Liver (tissue), 9 donors: ENCODE results near the gene CLEC20A. TPM values are rescaled to one million over a fixed set of nuclear protein-coding genes. Genes with fewer than 3 reads are reported as not detected.

Source experiments
- DNase-seq: peaks from one replicate; pipeline ENCODE4 v3.0.0-alpha.2; 2017; ENCODE audit warnings: low spot score
- H3K27ac ChIP-seq, 2 donors: one replicate each; pipeline ENCODE4 v1.7.0; 2013; ENCODE audit warnings: inconsistent platforms in 2 of 2, low read length in 2 of 2, control low read depth in 1 of 2, low read depth in 1 of 2, mild to moderate bottlenecking in 1 of 2
- H3K27me3 ChIP-seq, 4 donors: one replicate each; pipeline versions ENCODE4 v1.6.1 to v1.7.0; 2013; ENCODE audit warnings: low read length in 3 of 4, inconsistent platforms in 1 of 4, mild to moderate bottlenecking in 1 of 4, moderate library complexity in 1 of 4; ENCODE audit not compliant: control insufficient read depth in 4 of 4, insufficient read depth in 4 of 4
- H3K36me3 ChIP-seq, 4 donors: one replicate each; pipeline versions ENCODE4 v1.6.1 to v1.7.0; 2013; ENCODE audit warnings: low read length in 3 of 4, mild to moderate bottlenecking in 3 of 4, low read depth in 1 of 4, moderate library complexity in 1 of 4; ENCODE audit not compliant: control insufficient read depth in 4 of 4, insufficient read depth in 3 of 4
- H3K4me1 ChIP-seq, 4 donors: one replicate each; pipeline versions ENCODE4 v1.6.1 to v1.7.0; 2013; ENCODE audit warnings: low read length in 3 of 4, mild to moderate bottlenecking in 3 of 4, moderate library complexity in 1 of 4; ENCODE audit not compliant: control insufficient read depth in 4 of 4, insufficient read depth in 4 of 4
- H3K4me3 ChIP-seq, 3 donors: one replicate each; pipeline versions ENCODE4 v1.6.1 to v1.7.0; 2013; ENCODE audit warnings: low read length in 3 of 3, control low read depth in 1 of 3, low read depth in 1 of 3, mild to moderate bottlenecking in 1 of 3
- H3K9ac ChIP-seq, 2 donors: one replicate each; pipeline ENCODE4 v1.7.0; 2013; ENCODE audit warnings: low read length in 2 of 2, mild to moderate bottlenecking in 2 of 2, moderate library complexity in 2 of 2, control low read depth in 1 of 2, low read depth in 1 of 2
- H3K9me3 ChIP-seq, 4 donors: one replicate each; pipeline versions ENCODE4 v1.6.1 to v1.7.0; 2013; ENCODE audit warnings: low read length in 3 of 4; ENCODE audit not compliant: control insufficient read depth in 4 of 4
- ATF3 ChIP-seq: IDR thresholded peaks from 2 replicates; pipeline ENCODE4 v1.6.1; 2016; ENCODE audit warnings: antibody characterized with exemption
- EGR1 ChIP-seq, 2 donors: IDR thresholded peaks; 2 replicates each; pipeline ENCODE4 v1.6.1; 2016 to 2018; ENCODE audit warnings: antibody characterized with exemption in 2 of 2, low read depth in 2 of 2
- FOXA1 ChIP-seq: IDR thresholded peaks from 2 replicates; pipeline ENCODE4 v1.6.1; 2016; ENCODE audit warnings: antibody characterized with exemption
- FOXA2 ChIP-seq: IDR thresholded peaks from 2 replicates; pipeline ENCODE4 v1.6.1; 2016; ENCODE audit warnings: antibody characterized with exemption
- HNF4A ChIP-seq, 2 donors: conservative IDR thresholded peaks; 2 replicates each; pipeline ENCODE4 v1.6.1; 2016; ENCODE audit warnings: antibody characterized with exemption in 2 of 2, mild to moderate bottlenecking in 2 of 2
- HNF4G ChIP-seq: IDR thresholded peaks from 2 replicates; pipeline ENCODE4 v1.6.1; 2016; ENCODE audit warnings: antibody characterized with exemption
- JUND ChIP-seq, 2 donors: IDR thresholded peaks; 2 replicates each; pipeline ENCODE4 v1.6.1; 2016; ENCODE audit warnings: antibody characterized with exemption in 2 of 2
- NR2F2 ChIP-seq: IDR thresholded peaks from 2 replicates; pipeline ENCODE4 v1.6.1; 2016; ENCODE audit warnings: antibody characterized with exemption
- RAD21 ChIP-seq, 2 donors: IDR thresholded peaks; 2 replicates each; pipeline ENCODE4 v1.6.1; 2016; ENCODE audit warnings: antibody characterized with exemption in 2 of 2, mild to moderate bottlenecking in 2 of 2
- REST ChIP-seq: IDR thresholded peaks from 2 replicates; pipeline ENCODE4 v1.6.1; 2016; ENCODE audit warnings: antibody characterized with exemption, mild to moderate bottlenecking
- SP1 ChIP-seq: IDR thresholded peaks from 2 replicates; pipeline ENCODE4 v1.6.1; 2018; ENCODE audit warnings: antibody characterized with exemption, mild to moderate bottlenecking
- TAF1 ChIP-seq: conservative IDR thresholded peaks from 2 replicates; pipeline ENCODE4 v1.6.1; 2016; ENCODE audit warnings: antibody characterized with exemption, mild to moderate bottlenecking
- YY1 ChIP-seq: IDR thresholded peaks from 2 replicates; pipeline ENCODE4 v1.6.1; 2016; ENCODE audit warnings: antibody characterized with exemption, mild to moderate bottlenecking
- WGBS: extraction: QIAGEN DNeasy Blood & Tissue Kit; methylation state at CpG from one replicate; pipeline ENCODE4 v1.1.7; 2013; 5-methylcytosine and 5-hydroxymethylcytosine counted together
- polyA plus RNA-seq, 2 donors: library from polyadenylated mRNA; stranded (reverse) in 1 of 2; unstranded in 1 of 2; fragments of 200-250 nt in 1 of 2; fragments of >200 nt in 1 of 2; fragmentation: Nextera tagmentation in 1 of 2; extraction: Ambion mirVana in 1 of 2; gene quantifications; one replicate each; pipeline versions ENCODE4 v1.2.1 to v1.2.3, GENCODE V29; 2013 to 2015
- total RNA-seq, 2 donors: library from RNA; depleted of rRNA; stranded (reverse); fragments of >200 nt; gene quantifications; one replicate each; pipeline ENCODE4 v1.2.3, GENCODE V29; 2014
- TF ChIP-seq, protein P1 (sequence below): IDR thresholded peaks from 2 replicates; pipeline ENCODE4 v1.6.1; 2016; ENCODE audit warnings: antibody characterized with exemption
- TF ChIP-seq, protein P2 (sequence below): IDR thresholded peaks from 2 replicates; pipeline ENCODE4 v1.6.1; 2016; ENCODE audit warnings: antibody characterized with exemption
- donor health status: healthy.
- donor health status: healthy.
- donor health status: healthy.
- donor health status: healthy.
- donor health status: healthy.

CLEC20A gene
- total and polyA plus RNA-seq, 4 donors: 0.33 TPM; not detected in 3

DNA sequence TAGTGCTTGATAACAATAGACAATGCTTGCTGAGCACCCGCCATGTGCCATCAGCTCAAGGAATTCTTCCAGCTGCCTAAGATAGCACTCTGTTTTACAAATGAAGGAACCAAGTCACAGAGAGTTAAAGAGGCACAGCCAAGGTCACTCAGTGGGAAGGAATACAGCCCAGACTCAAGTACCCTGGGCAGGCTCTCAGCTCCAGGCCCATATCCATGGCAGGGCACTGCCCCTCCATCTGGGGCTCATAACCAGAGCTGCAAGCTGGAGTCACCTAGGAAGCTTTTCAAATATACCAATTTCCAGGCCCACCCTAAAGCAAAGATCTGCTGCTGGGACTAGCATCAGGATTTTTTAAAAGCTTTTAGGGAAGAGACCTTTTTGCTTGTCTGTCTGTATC is 1.6 kb downstream of the CLEC20A start:
- Histone ChIP-seq H3K9me3 (no peaks in the 10 kb centered on the region), H3K4me1 (no peaks in the 10 kb centered on the region), H3K27ac (no peak overlapping the region), H3K9ac (no peak overlapping the region), H3K27me3 (no peaks in the 10 kb centered on the region), H3K36me3 (no peaks in the 10 kb centered on the region), H3K4me3 (no peak overlapping the region)
- no peak for DNase-seq
- TF ChIP-seq SP1 (no peak), YY1 (no peak), REST (no peak), HNF4A (conservative IDR thresholded peaks at IDR 0.05) (no peak), NR2F2 (no peak), TAF1 (no peak), RAD21 (IDR thresholded peaks at IDR 0.05) (no peak), JUND (IDR thresholded peaks at IDR 0.05) (no peak), EGR1 (IDR thresholded peaks at IDR 0.05; ENCODE audit: low read depth in 2 of 2) (no peak), FOXA1 (no peak)
- TF ChIP-seq, protein P1, sequence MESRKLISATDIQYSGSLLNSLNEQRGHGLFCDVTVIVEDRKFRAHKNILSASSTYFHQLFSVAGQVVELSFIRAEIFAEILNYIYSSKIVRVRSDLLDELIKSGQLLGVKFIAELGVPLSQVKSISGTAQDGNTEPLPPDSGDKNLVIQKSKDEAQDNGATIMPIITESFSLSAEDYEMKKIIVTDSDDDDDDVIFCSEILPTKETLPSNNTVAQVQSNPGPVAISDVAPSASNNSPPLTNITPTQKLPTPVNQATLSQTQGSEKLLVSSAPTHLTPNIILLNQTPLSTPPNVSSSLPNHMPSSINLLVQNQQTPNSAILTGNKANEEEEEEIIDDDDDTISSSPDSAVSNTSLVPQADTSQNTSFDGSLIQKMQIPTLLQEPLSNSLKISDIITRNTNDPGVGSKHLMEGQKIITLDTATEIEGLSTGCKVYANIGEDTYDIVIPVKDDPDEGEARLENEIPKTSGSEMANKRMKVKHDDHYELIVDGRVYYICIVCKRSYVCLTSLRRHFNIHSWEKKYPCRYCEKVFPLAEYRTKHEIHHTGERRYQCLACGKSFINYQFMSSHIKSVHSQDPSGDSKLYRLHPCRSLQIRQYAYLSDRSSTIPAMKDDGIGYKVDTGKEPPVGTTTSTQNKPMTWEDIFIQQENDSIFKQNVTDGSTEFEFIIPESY: no peak
- 96% methylated on average over 1 of the region's 1 CpG for WGBS

DNA sequence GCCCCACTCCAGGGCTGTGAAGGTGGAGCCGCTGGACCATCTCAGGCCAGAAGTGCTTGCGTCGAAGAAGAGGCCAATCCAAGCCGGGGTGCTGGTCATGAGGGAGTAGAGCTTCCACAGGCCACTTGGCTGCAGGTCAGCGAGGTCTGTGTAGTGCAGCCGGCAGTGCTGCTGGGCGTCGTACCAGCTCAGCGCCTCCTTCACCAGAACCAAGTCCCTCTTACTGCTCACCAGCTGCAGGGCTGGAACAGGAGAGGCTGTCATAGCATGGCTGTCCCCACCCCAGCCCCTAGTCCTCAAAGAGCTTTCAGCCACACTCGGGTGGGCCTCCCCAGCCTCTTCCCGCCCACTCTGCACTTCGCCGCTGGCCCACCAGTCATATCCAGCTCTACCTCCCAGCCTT is 2.2 kb downstream of the CLEC20A start:
- no peaks in the 10 kb centered on the region for H3K4me1 ChIP-seq
- TF ChIP-seq JUND (IDR thresholded peaks at IDR 0.05): no peak
- no peak for TF ChIP-seq SP1
- no peak for TF ChIP-seq EGR1 (IDR thresholded peaks at IDR 0.05; ENCODE audit: low read depth in 2 of 2)
- TF ChIP-seq HNF4G: no peak
- no peak for TF ChIP-seq TAF1
- no peak for TF ChIP-seq NR2F2
- TF ChIP-seq REST: no peak
- TF ChIP-seq, protein P2, sequence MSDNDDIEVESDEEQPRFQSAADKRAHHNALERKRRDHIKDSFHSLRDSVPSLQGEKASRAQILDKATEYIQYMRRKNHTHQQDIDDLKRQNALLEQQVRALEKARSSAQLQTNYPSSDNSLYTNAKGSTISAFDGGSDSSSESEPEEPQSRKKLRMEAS: no peak
- no peak for TF ChIP-seq ATF3
- no peak for TF ChIP-seq HNF4A (conservative IDR thresholded peaks at IDR 0.05)
- TF ChIP-seq, protein P1: no peak
- TF ChIP-seq FOXA1: no peak
- no peak for TF ChIP-seq FOXA2
- WGBS: 94% methylated on average over 13 of the region's 13 CpGs
- no peak for DNase-seq
- H3K36me3 ChIP-seq: no peaks in the 10 kb centered on the region
- H3K9ac ChIP-seq: no peak overlapping the region
- no peak overlapping the region for H3K27ac ChIP-seq
- no peaks in the 10 kb centered on the region for H3K9me3 ChIP-seq
- H3K27me3 ChIP-seq: no peaks in the 10 kb centered on the region
- H3K4me3 ChIP-seq: no peak overlapping the region
